Spleen (tissue), 7 donors: Measurements from ENCODE around the gene ARL2BP.

Source experiments
- POLR2A ChIP-seq, 3 donors: fragments of 450-650 bp; IDR thresholded peaks; one replicate each; pipeline ENCODE4 v1.5.1; 2017; ENCODE audit warnings: antibody characterized with exemption in 3 of 3, mild to moderate bottlenecking in 1 of 3
- POLR2AphosphoS5 ChIP-seq, 3 donors: sonication (generic); formaldehyde crosslinking; IDR thresholded peaks; one replicate each; pipeline ENCODE4 v1.5.1; 2017; ENCODE audit warnings: antibody characterized with exemption in 3 of 3
- TF ChIP-seq, protein P1 (sequence below), 11 experiments: fragments of 200-600 bp in 7 of 11; fragments of 450-650 bp in 4 of 11; sonication (generic) in 4 of 11; IDR thresholded peaks in 8 of 11; conservative IDR thresholded peaks in 3 of 11; 1 replicate in 7 of 11; 2 replicates in 4 of 11; pipeline versions ENCODE4 v1.4.0 to v1.8.0; 2016 to 2021; ENCODE audit warnings: antibody characterized with exemption in 11 of 11, inconsistent platforms in 4 of 11, mild to moderate bottlenecking in 1 of 11
- donor health status: DM: no; HTN: no; CAD: no; lungs with moderate emphysema.
- donor health status: DM: no; HTN: no; CAD: no.
- donor health status: DM: no; HTN: no; CAD: no.

DNA sequence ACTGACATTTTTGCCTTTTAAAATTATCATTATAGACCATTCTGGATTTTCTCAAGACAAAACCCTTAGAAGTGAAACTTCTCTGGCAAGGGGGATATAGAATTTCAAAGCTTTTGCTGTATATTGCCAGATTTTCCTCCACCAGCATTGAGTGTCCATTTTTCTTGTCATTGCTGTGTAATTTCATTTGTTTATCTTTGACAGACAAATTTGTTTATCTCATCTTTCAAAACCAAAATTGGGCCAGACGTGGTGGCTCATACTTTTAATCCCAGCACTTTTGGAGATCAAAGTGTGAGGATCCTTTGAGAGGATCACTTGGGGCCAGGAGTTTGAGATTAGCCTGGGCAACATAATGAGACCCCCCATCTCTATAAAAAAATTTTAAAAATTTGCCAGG lies 16.0 kb upstream of the ARL2BP start:
- no peak for TF ChIP-seq POLR2AphosphoS5 (IDR thresholded peaks at IDR 0.05)
- TF ChIP-seq, protein P1, sequence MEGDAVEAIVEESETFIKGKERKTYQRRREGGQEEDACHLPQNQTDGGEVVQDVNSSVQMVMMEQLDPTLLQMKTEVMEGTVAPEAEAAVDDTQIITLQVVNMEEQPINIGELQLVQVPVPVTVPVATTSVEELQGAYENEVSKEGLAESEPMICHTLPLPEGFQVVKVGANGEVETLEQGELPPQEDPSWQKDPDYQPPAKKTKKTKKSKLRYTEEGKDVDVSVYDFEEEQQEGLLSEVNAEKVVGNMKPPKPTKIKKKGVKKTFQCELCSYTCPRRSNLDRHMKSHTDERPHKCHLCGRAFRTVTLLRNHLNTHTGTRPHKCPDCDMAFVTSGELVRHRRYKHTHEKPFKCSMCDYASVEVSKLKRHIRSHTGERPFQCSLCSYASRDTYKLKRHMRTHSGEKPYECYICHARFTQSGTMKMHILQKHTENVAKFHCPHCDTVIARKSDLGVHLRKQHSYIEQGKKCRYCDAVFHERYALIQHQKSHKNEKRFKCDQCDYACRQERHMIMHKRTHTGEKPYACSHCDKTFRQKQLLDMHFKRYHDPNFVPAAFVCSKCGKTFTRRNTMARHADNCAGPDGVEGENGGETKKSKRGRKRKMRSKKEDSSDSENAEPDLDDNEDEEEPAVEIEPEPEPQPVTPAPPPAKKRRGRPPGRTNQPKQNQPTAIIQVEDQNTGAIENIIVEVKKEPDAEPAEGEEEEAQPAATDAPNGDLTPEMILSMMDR (IDR thresholded peaks at IDR 0.05 in 8 of 11, conservative IDR thresholded peaks at IDR 0.05 in 3 of 11): no peak
- no peak for TF ChIP-seq POLR2A (IDR thresholded peaks at IDR 0.05)
